ENCODE data around the gene SRSF10.

SRSF10 gene

DNA sequence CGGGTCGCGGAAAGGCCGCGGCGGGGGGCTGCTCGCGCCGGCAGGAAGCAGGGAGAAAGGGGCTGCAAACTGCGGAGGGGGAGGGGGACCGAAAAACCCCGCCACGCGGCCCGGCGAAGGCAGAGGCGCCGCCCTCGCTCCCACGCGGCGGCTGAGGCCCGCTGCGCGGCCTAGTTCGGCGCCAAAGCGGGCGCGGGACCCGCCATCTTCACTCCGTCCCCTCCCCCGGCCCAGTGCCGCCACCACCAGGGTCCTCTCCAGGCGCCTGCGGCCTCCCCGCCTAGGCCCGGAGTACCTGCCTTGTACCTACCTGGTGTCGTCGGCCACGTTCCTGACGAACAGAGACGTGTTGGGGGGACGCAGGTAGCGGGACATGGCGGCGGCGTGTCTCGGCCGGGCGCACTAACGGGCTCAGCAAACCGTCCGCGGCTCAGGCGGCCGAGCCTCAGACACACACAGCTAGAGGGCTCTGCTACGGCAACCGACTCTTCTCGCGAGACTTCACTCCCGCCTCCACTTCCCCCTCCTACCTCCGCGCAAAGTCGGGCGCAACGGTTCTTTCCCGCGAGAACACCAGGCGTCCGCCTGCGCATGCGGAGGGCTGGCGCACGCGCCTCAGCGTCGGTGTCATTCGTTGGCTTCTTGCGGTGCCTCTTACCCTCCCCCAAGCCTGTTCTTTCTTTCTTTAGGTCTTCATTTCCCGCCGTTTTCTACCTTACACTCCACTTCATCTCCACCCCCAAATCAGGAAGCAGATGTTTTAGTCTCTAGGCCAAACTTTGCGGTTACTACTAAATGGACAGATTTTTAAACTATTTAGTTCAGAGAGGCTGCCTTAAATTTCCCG, at the start of gene SRSF10:
SRSF10 (minus strand) TSS at position 447 of the 847 bp plus-strand sequence; CDS start at position 375, 72 bp downstream.
- peak within 1 kb of the TSS; percentile 96 for H3K27ac ChIP-seq
- TF ChIP-seq, protein P1, sequence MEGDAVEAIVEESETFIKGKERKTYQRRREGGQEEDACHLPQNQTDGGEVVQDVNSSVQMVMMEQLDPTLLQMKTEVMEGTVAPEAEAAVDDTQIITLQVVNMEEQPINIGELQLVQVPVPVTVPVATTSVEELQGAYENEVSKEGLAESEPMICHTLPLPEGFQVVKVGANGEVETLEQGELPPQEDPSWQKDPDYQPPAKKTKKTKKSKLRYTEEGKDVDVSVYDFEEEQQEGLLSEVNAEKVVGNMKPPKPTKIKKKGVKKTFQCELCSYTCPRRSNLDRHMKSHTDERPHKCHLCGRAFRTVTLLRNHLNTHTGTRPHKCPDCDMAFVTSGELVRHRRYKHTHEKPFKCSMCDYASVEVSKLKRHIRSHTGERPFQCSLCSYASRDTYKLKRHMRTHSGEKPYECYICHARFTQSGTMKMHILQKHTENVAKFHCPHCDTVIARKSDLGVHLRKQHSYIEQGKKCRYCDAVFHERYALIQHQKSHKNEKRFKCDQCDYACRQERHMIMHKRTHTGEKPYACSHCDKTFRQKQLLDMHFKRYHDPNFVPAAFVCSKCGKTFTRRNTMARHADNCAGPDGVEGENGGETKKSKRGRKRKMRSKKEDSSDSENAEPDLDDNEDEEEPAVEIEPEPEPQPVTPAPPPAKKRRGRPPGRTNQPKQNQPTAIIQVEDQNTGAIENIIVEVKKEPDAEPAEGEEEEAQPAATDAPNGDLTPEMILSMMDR (conservative IDR thresholded peaks at IDR 0.05), result peak; percentile 33

DNA sequence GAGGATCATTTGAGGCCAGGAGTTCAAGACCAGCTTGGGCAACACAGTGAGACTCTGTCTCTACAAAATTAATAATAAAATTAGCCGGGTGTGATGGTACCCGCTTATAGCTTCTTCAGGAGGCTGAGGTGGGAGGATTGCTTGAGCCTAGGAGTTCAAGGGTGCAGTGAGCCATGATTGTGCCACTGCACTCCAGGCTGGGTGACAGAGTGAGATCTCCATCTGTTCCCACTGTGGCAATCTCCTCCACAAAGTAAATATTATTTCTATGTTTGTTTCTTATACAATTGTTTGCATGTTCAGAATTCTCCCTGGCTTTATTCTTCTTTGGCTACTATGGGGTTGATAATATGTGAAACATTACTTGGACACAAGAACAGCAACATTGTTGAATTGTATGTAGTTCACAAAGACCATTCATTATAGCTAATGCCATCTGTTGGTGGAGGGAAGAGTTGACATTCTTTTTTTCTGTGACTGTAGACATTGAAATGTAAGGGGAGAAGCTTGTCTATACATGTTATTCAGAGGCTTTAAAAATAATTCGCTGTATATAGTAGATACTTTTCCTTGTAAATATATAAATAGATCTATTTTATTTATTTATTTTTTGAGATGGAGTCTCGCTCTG, 47.8 kb upstream of the SRSF10 start:
- peak overlapping the region; percentile 3; the same call in 1 of the 2 replicates for H3K27ac ChIP-seq
- TF ChIP-seq, protein P1 (conservative IDR thresholded peaks at IDR 0.05), result peak; percentile 78

DNA sequence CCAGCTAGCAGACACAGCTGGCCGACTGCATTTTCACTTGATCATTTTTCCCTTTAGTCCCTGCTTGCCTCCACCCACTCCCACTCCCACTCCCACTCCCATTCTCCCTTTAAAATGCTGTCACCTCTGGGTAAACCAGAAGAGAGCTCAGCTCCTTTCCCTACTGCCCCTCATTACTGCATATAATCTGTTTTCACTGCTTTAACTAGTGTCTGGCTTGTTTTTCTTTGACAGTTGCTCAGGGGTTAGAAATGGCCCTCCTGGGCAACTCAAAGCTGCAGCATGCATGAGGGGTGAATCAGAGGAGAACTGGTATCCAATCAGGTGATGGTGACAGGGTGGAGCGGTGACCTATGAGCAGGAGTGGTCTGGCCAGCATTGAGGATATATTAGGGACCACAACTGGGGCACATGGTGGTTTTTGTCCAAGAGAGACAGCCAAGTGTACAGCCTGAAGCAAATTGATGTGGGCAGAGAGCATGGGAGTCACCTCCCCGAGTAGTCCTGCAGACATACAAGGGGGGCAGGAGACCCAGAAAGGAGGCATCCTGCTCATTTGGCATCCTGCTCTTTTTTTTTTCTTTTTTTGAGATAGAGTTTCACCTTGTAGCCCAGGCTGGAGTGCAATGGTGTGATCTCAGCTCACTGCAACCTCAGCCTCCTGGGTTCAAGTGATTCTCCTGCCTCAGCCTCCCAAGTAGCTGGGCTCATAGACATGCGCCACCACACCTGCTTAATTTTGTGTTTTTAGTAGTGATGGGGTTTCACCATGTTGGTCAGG, 42.6 kb upstream of the SRSF10 start:
- TF ChIP-seq, protein P1 (conservative IDR thresholded peaks at IDR 0.05), result no peak
- H3K27ac ChIP-seq, result peak overlapping the region; percentile 97

DNA sequence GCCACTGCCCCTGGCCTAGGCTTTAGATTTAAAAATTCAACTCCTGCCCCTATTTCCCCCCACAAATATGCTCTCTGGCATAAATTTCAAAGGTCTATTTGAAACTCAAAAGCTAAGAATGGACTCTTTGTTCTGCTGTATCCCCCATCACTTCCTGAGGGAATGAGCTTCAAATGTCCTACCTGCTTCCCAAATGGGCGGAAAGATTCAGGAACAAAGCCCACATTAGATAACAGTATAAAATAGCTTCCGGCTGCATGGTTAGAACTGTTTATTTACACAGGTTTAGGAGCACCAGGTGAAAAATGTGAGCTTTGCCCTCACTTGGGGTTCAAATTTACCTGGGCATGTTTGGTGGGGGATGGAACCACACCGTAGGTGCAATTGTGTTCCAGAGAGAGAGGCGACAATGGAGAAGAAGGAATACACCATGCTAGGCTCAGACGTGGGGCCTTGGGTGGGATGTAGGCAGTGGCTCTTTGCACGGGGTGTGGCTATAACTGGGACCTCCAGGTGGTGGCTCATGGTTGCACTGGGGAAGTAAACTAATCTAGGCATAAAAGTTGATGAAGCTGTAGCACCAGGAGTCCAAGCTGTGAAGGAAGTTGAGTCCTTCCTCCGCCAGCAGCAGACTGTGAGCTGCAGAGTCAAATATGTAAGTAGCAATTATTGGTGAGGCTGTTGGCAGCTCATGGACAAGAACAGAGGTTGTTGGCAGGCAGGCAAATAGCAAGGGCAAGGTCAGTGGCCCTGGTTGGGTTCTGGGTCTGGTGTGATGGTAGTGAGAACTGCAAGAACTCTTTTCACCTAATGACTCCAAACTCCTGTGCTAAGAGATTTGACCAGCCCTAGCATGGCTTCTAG, 41.5 kb upstream of the SRSF10 start:
- peak overlapping the region; percentile 97; the same call in 1 of the 2 replicates for H3K27ac ChIP-seq

DNA sequence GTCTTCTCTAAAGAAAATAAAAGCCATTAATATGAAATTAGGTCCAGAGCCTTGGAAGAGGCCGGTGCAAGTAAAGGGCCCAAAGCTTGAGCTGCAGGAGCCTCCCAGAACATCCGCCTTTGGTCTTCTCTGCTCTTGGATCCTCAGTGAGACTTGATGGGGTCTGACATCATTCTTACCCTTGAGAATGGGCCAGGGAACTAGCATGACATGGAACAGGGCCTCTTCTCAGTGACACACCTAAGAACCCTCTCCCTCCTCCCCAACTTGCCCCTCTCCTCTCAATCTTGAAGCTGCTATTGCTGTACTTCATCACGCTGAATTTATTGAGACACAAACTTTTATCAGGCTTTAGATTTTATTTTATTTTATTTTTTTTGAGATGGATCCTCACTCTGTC, 40.3 kb upstream of the SRSF10 start:
- TF ChIP-seq, protein P1 (conservative IDR thresholded peaks at IDR 0.05), result no peak
- peak overlapping the region; percentile 97 for H3K27ac ChIP-seq

More for the DNA sequence above, 41.5 kb upstream of the SRSF10 start:
- TF ChIP-seq, protein P1 (conservative IDR thresholded peaks at IDR 0.05), result no peak

DNA sequence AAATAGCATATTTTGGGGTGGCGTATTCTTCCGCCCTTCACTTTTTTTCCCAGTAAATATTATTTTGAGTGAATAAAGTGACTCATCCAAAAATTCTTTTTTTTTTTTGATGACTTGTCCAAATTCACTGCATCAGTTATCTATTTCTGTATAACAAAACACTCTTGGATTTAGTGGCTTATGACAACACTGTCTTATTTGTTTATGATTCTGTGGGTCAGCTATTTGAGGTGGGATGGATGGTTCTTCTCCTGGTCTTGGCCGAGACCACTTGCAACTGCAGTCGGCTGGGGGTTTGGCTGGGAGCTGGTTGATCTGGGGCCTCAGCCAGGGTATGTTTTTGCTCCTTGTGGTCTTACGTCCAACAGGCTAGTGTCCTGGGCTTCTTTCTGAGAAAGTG, 39.9 kb upstream of the SRSF10 start:
- H3K27ac ChIP-seq, result peak overlapping the region; percentile 97
- TF ChIP-seq, protein P1 (conservative IDR thresholded peaks at IDR 0.05), result no peak

Data from VCaP (cell line).